ENCODE data around the gene BMP2K. TPM values are rescaled to one million over a fixed set of nuclear protein-coding genes. Genes with fewer than 3 reads are reported as not detected.

BMP2K gene
- total RNA-seq, 1 donor from 2014 or later = 25.1 TPM

GRCh38 chr4:78763763-78764387, 12.3 kb upstream of the BMP2K start:
- no peak overlapping the region for H3K4me3 ChIP-seq (ENCODE audit: low read length in 3 of 3)
- no peaks in the 10 kb centered on the region for H3K27me3 ChIP-seq (ENCODE audit: control insufficient read depth in 3 of 3, insufficient read depth in 3 of 3, low read length in 3 of 3)
- no peak overlapping the region for H3K27ac ChIP-seq (ENCODE audit: low read depth, low read length)
- no peaks in the 10 kb centered on the region for H3K9me3 ChIP-seq (ENCODE audit: control insufficient read depth in 3 of 3, low read length in 3 of 3)
- H3K4me1 ChIP-seq (ENCODE audit: control insufficient read depth in 3 of 3, insufficient read depth in 3 of 3, low read length in 3 of 3) = no peaks in the 10 kb centered on the region
- no peaks in the 10 kb centered on the region for H3K36me3 ChIP-seq (ENCODE audit: control insufficient read depth in 3 of 3, insufficient read depth in 3 of 3, low read length in 3 of 3)
- no peak overlapping the region for H3K9ac ChIP-seq (ENCODE audit: low read depth in 1 of 3, low read length in 3 of 3)

GRCh38 chr4:78764498-78764961, 11.6 kb upstream of the BMP2K start:
- H3K36me3 ChIP-seq (ENCODE audit: control insufficient read depth in 3 of 3, insufficient read depth in 3 of 3, low read length in 3 of 3) = no peaks in the 10 kb centered on the region
- H3K27ac ChIP-seq (ENCODE audit: low read depth, low read length) = no peak overlapping the region
- H3K27me3 ChIP-seq (ENCODE audit: control insufficient read depth in 3 of 3, insufficient read depth in 3 of 3, low read length in 3 of 3) = no peaks in the 10 kb centered on the region
- H3K9me3 ChIP-seq (ENCODE audit: control insufficient read depth in 3 of 3, low read length in 3 of 3) = no peaks in the 10 kb centered on the region
- H3K9ac ChIP-seq (ENCODE audit: low read depth in 1 of 3, low read length in 3 of 3) = no peak overlapping the region
- H3K4me3 ChIP-seq (ENCODE audit: low read length in 3 of 3) = no peak overlapping the region
- no peaks in the 10 kb centered on the region for H3K4me1 ChIP-seq (ENCODE audit: control insufficient read depth in 3 of 3, insufficient read depth in 3 of 3, low read length in 3 of 3)

GRCh38 chr4:78765432-78766006, 10.6 kb upstream of the BMP2K start:
- H3K9me3 ChIP-seq (ENCODE audit: control insufficient read depth in 3 of 3, low read length in 3 of 3) = no peaks in the 10 kb centered on the region
- H3K9ac ChIP-seq (ENCODE audit: low read depth in 1 of 3, low read length in 3 of 3) = no peak overlapping the region
- H3K4me1 ChIP-seq (ENCODE audit: control insufficient read depth in 3 of 3, insufficient read depth in 3 of 3, low read length in 3 of 3) = no peaks in the 10 kb centered on the region
- H3K4me3 ChIP-seq (ENCODE audit: low read length in 3 of 3) = no peak overlapping the region
- H3K36me3 ChIP-seq (ENCODE audit: control insufficient read depth in 3 of 3, insufficient read depth in 3 of 3, low read length in 3 of 3) = no peaks in the 10 kb centered on the region
- no peaks in the 10 kb centered on the region for H3K27me3 ChIP-seq (ENCODE audit: control insufficient read depth in 3 of 3, insufficient read depth in 3 of 3, low read length in 3 of 3)
- no peak overlapping the region for H3K27ac ChIP-seq (ENCODE audit: low read depth, low read length)

GRCh38 chr4:78766026-78766425, 10.1 kb upstream of the BMP2K start:
- H3K36me3 ChIP-seq (ENCODE audit: control insufficient read depth in 3 of 3, insufficient read depth in 3 of 3, low read length in 3 of 3) = no peaks in the 10 kb centered on the region
- H3K9me3 ChIP-seq (ENCODE audit: control insufficient read depth in 3 of 3, low read length in 3 of 3) = no peaks in the 10 kb centered on the region
- H3K4me1 ChIP-seq (ENCODE audit: control insufficient read depth in 3 of 3, insufficient read depth in 3 of 3, low read length in 3 of 3) = no peaks in the 10 kb centered on the region
- H3K27ac ChIP-seq (ENCODE audit: low read depth, low read length) = no peak overlapping the region
- H3K27me3 ChIP-seq (ENCODE audit: control insufficient read depth in 3 of 3, insufficient read depth in 3 of 3, low read length in 3 of 3) = no peaks in the 10 kb centered on the region
- H3K9ac ChIP-seq (ENCODE audit: low read depth in 1 of 3, low read length in 3 of 3) = no peak overlapping the region
- no peak overlapping the region for H3K4me3 ChIP-seq (ENCODE audit: low read length in 3 of 3)

GRCh38 chr4:78766650-78767049, 9.5 kb upstream of the BMP2K start:
- H3K9ac ChIP-seq (ENCODE audit: low read depth in 1 of 3, low read length in 3 of 3) = no peak overlapping the region
- no peak overlapping the region for H3K27ac ChIP-seq (ENCODE audit: low read depth, low read length)
- H3K9me3 ChIP-seq (ENCODE audit: control insufficient read depth in 3 of 3, low read length in 3 of 3) = no peaks in the 10 kb centered on the region
- no peaks in the 10 kb centered on the region for H3K4me1 ChIP-seq (ENCODE audit: control insufficient read depth in 3 of 3, insufficient read depth in 3 of 3, low read length in 3 of 3)
- H3K36me3 ChIP-seq (ENCODE audit: control insufficient read depth in 3 of 3, insufficient read depth in 3 of 3, low read length in 3 of 3) = no peaks in the 10 kb centered on the region
- H3K27me3 ChIP-seq (ENCODE audit: control insufficient read depth in 3 of 3, insufficient read depth in 3 of 3, low read length in 3 of 3) = no peaks in the 10 kb centered on the region
- no peak overlapping the region for H3K4me3 ChIP-seq (ENCODE audit: low read length in 3 of 3)

GRCh38 chr4:78767350-78767749, 8.8 kb upstream of the BMP2K start:
- Histone ChIP-seq H3K27ac (ENCODE audit: low read depth, low read length) (no peak overlapping the region), H3K9ac (ENCODE audit: low read depth in 1 of 3, low read length in 3 of 3) (no peak overlapping the region), H3K9me3 (ENCODE audit: control insufficient read depth in 3 of 3, low read length in 3 of 3) (no peaks in the 10 kb centered on the region), H3K36me3 (ENCODE audit: control insufficient read depth in 3 of 3, insufficient read depth in 3 of 3, low read length in 3 of 3) (no peaks in the 10 kb centered on the region), H3K4me3 (ENCODE audit: low read length in 3 of 3) (no peak overlapping the region), H3K4me1 (ENCODE audit: control insufficient read depth in 3 of 3, insufficient read depth in 3 of 3, low read length in 3 of 3) (no peaks in the 10 kb centered on the region), H3K27me3 (ENCODE audit: control insufficient read depth in 3 of 3, insufficient read depth in 3 of 3, low read length in 3 of 3) (no peaks in the 10 kb centered on the region)

- H3K9ac ChIP-seq (ENCODE audit: low read depth in 1 of 3, low read length in 3 of 3) = no peak overlapping the region
- H3K4me3 ChIP-seq (ENCODE audit: low read length in 3 of 3) = no peak overlapping the region
- no peak overlapping the region for H3K27ac ChIP-seq (ENCODE audit: low read depth, low read length)
- no peaks in the 10 kb centered on the region for H3K9me3 ChIP-seq (ENCODE audit: control insufficient read depth in 3 of 3, low read length in 3 of 3)
- H3K4me1 ChIP-seq (ENCODE audit: control insufficient read depth in 3 of 3, insufficient read depth in 3 of 3, low read length in 3 of 3) = no peaks in the 10 kb centered on the region
- H3K27me3 ChIP-seq (ENCODE audit: control insufficient read depth in 3 of 3, insufficient read depth in 3 of 3, low read length in 3 of 3) = no peaks in the 10 kb centered on the region
- no peaks in the 10 kb centered on the region for H3K36me3 ChIP-seq (ENCODE audit: control insufficient read depth in 3 of 3, insufficient read depth in 3 of 3, low read length in 3 of 3)
Measured at GRCh38 chr4:78768452-78769180, 7.5 kb upstream of the BMP2K start.

- Histone ChIP-seq H3K4me1 (ENCODE audit: control insufficient read depth in 3 of 3, insufficient read depth in 3 of 3, low read length in 3 of 3) (peaks cover 0 to 7% (median 3%) of the 10 kb centered on the region in 3 donors), H3K36me3 (ENCODE audit: control insufficient read depth in 3 of 3, insufficient read depth in 3 of 3, low read length in 3 of 3) (no peaks in the 10 kb centered on the region), H3K27me3 (ENCODE audit: control insufficient read depth in 3 of 3, insufficient read depth in 3 of 3, low read length in 3 of 3) (no peaks in the 10 kb centered on the region), H3K9ac (ENCODE audit: low read depth in 1 of 3, low read length in 3 of 3) (no peak overlapping the region), H3K9me3 (ENCODE audit: control insufficient read depth in 3 of 3, low read length in 3 of 3) (no peaks in the 10 kb centered on the region), H3K4me3 (ENCODE audit: low read length in 3 of 3) (no peak overlapping the region), H3K27ac (ENCODE audit: low read depth, low read length) (no peak overlapping the region)
Measured at GRCh38 chr4:78770091-78770642, 6.0 kb upstream of the BMP2K start.

GRCh38 chr4:78772526-78773091, 3.5 kb upstream of the BMP2K start:
- Histone ChIP-seq H3K9ac (ENCODE audit: low read depth in 1 of 3, low read length in 3 of 3) (no peak overlapping the region), H3K4me1 (ENCODE audit: control insufficient read depth in 3 of 3, insufficient read depth in 3 of 3, low read length in 3 of 3) (peaks cover 4 to 15% (median 5%) of the 10 kb centered on the region in 3 donors), H3K36me3 (ENCODE audit: control insufficient read depth in 3 of 3, insufficient read depth in 3 of 3, low read length in 3 of 3) (no peaks in the 10 kb centered on the region), H3K27ac (ENCODE audit: low read depth, low read length) (no peak overlapping the region), H3K27me3 (ENCODE audit: control insufficient read depth in 3 of 3, insufficient read depth in 3 of 3, low read length in 3 of 3) (no peaks in the 10 kb centered on the region), H3K9me3 (ENCODE audit: control insufficient read depth in 3 of 3, low read length in 3 of 3) (no peaks in the 10 kb centered on the region), H3K4me3 (ENCODE audit: low read length in 3 of 3) (no peak overlapping the region)

GRCh38 chr4:78774417-78774816, 1.7 kb upstream of the BMP2K start:
- Histone ChIP-seq H3K4me1 (ENCODE audit: control insufficient read depth in 3 of 3, insufficient read depth in 3 of 3, low read length in 3 of 3) (peaks cover 11 to 23% (median 13%) of the 10 kb centered on the region in 3 donors), H3K36me3 (ENCODE audit: control insufficient read depth in 3 of 3, insufficient read depth in 3 of 3, low read length in 3 of 3) (no peaks in the 10 kb centered on the region), H3K27ac (ENCODE audit: low read depth, low read length) (peak overlapping the region; percentile 100), H3K4me3 (ENCODE audit: low read length in 3 of 3) (no peak overlapping the region), H3K9ac (ENCODE audit: low read depth in 1 of 3, low read length in 3 of 3) (peak overlapping the region in 1 of 3 donors; percentile 100), H3K27me3 (ENCODE audit: control insufficient read depth in 3 of 3, insufficient read depth in 3 of 3, low read length in 3 of 3) (no peaks in the 10 kb centered on the region), H3K9me3 (ENCODE audit: control insufficient read depth in 3 of 3, low read length in 3 of 3) (no peaks in the 10 kb centered on the region)
